ENCODE data around the gene RIMBP3C.
"Not testable (repeated sequence)": the region's sequence is repeated elsewhere in the genome, so short reads cannot be mapped to it uniquely, and the experiment has no call there.

DNA sequence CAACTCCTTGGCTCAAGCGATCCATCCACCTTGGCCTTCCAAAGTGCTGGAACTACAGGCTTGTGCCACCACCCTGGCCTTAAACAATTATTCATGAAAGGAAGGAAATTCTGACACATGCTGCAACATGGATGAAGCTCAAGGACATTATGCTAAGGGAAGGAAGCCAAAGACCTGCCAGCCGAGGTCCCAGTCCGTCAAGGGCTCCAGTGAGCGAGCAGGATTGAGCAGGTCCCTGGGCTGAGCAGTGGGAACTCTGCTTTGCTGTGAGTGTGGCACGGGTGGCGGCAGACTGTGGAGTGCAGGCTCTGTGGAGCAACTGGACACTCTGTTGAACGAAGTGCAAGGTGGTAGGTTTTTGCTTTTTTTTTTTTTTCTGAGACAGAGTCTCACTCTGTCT, 11.4 kb downstream of the RIMBP3C start:
- TF ChIP-seq, protein P1, sequence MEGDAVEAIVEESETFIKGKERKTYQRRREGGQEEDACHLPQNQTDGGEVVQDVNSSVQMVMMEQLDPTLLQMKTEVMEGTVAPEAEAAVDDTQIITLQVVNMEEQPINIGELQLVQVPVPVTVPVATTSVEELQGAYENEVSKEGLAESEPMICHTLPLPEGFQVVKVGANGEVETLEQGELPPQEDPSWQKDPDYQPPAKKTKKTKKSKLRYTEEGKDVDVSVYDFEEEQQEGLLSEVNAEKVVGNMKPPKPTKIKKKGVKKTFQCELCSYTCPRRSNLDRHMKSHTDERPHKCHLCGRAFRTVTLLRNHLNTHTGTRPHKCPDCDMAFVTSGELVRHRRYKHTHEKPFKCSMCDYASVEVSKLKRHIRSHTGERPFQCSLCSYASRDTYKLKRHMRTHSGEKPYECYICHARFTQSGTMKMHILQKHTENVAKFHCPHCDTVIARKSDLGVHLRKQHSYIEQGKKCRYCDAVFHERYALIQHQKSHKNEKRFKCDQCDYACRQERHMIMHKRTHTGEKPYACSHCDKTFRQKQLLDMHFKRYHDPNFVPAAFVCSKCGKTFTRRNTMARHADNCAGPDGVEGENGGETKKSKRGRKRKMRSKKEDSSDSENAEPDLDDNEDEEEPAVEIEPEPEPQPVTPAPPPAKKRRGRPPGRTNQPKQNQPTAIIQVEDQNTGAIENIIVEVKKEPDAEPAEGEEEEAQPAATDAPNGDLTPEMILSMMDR (IDR thresholded peaks at IDR 0.05): not testable (repeated sequence)
- TF ChIP-seq POLR2A (IDR thresholded peaks at IDR 0.05): not testable (repeated sequence)

Data from right lobe of liver (tissue), 4 donors.